HL-60 (cell line): Measurements from ENCODE around the gene UBE2D3.

Experiments
- CTCF ChIP-seq: IDR thresholded peaks from one replicate; pipeline ENCODE4 v1.5.1; 2011; ENCODE audit warnings: low read length, control low read depth, inconsistent platforms; ENCODE audit not compliant: insufficient read depth
- POLR2AphosphoS5 ChIP-seq: IDR thresholded peaks from 2 replicates; pipeline ENCODE4 v1.6.1; 2012; ENCODE audit warnings: low read depth
- REST ChIP-seq: IDR thresholded peaks from 2 replicates; pipeline ENCODE4 v1.6.1; 2012; ENCODE audit warnings: low read depth; ENCODE audit not compliant: insufficient replicate concordance

- TF ChIP-seq CTCF (no peak), POLR2AphosphoS5 (no peak), REST (no peak)
Observed at GRCh38 chr4:102774254-102774653, 53.1 kb downstream of the UBE2D3 start.
